Measurements from ENCODE around the gene ZBED2. TPM values are rescaled to one million over a fixed set of nuclear protein-coding genes. Genes with fewer than 3 reads are reported as not detected.

ZBED2 gene
- total RNA-seq, 1 donor from 2014 or later: not detected

DNA sequence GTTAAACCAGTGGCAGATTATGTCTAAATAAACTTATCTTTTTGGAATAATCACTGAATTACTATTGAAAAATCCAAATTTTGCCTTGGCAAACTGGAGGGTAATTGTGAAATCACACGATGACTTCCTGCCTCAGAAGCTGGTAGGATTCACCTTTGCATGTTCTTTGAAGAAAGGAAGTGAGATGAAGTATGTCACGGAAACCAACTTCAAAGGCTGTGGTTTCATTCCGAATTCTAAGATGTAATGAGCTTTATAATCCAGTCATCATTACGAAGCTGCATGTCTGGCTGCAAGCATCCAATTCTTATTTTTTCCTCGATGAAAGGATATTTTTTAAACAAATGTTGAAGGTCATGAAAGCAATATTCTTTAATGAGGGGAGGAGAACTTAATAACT, 15.0 kb upstream of the ZBED2 start:
- Mint-ChIP-seq H3K4me1 (ENCODE audit: unreplicated experiment) (peaks cover under 1% of the 10 kb centered on the region), H3K9me3 (ENCODE audit: unreplicated experiment) (no peaks in the 10 kb centered on the region), H3K4me3 (ENCODE audit: unreplicated experiment) (no peak overlapping the region), H3K27ac (ENCODE audit: unreplicated experiment) (no peak overlapping the region), H3K36me3 (ENCODE audit: unreplicated experiment) (no peaks in the 10 kb centered on the region), H3K27me3 (ENCODE audit: unreplicated experiment) (no peaks in the 10 kb centered on the region)
- DNase-seq (ENCODE audit: extremely low spot score, unreplicated experiment): no peak
- TF ChIP-seq, protein P1, sequence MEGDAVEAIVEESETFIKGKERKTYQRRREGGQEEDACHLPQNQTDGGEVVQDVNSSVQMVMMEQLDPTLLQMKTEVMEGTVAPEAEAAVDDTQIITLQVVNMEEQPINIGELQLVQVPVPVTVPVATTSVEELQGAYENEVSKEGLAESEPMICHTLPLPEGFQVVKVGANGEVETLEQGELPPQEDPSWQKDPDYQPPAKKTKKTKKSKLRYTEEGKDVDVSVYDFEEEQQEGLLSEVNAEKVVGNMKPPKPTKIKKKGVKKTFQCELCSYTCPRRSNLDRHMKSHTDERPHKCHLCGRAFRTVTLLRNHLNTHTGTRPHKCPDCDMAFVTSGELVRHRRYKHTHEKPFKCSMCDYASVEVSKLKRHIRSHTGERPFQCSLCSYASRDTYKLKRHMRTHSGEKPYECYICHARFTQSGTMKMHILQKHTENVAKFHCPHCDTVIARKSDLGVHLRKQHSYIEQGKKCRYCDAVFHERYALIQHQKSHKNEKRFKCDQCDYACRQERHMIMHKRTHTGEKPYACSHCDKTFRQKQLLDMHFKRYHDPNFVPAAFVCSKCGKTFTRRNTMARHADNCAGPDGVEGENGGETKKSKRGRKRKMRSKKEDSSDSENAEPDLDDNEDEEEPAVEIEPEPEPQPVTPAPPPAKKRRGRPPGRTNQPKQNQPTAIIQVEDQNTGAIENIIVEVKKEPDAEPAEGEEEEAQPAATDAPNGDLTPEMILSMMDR (IDR thresholded peaks at IDR 0.05): no peak

DNA sequence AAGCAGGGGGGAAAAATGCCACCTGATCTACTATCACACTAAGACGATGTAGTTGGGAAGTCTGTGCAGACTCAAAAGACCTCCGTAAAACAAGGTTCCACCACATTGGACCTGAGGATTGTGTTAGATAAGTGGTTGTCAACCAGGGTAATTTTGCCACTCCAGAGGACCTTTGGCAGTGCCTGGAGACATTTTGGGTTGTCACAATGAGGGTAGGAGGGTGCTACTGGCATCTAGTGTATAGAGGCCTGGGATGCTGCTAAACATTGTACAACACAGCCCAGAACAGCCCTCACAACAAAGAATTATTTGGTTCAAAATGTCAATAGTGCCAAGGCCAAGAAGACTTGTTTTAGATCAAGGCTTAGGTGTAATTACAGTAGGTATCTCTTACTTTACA, 14.6 kb upstream of the ZBED2 start:
- H3K4me3 Mint-ChIP-seq (ENCODE audit: unreplicated experiment): no peak overlapping the region
- TF ChIP-seq, protein P1 (IDR thresholded peaks at IDR 0.05): no peak
- peaks cover 3% of the 10 kb centered on the region for H3K4me1 Mint-ChIP-seq (ENCODE audit: unreplicated experiment)
- no peaks in the 10 kb centered on the region for H3K36me3 Mint-ChIP-seq (ENCODE audit: unreplicated experiment)
- DNase-seq (ENCODE audit: extremely low spot score, unreplicated experiment): no peak
- H3K9me3 Mint-ChIP-seq (ENCODE audit: unreplicated experiment): no peaks in the 10 kb centered on the region
- H3K27ac Mint-ChIP-seq (ENCODE audit: unreplicated experiment): no peak overlapping the region
- no peaks in the 10 kb centered on the region for H3K27me3 Mint-ChIP-seq (ENCODE audit: unreplicated experiment)

DNA sequence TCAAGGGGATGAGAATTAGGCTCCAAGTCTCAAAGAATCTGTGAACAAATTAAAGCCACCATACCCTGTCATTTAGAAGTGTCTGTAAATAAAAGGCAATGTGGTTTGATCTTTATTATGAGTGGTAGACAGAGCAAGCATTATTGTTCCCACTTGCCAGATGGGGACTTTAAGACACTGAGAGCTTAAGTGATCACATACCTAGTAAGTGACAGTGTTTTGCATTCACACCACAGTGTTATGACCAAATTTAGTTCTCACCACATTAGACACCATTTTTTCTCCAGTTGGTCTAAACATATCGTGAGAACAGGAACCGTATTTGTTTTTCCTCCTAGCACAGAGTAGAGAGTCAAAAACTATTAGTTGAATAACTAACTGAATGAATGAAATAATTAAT, 13.2 kb upstream of the ZBED2 start:
- peaks cover 8% of the 10 kb centered on the region for H3K4me1 Mint-ChIP-seq (ENCODE audit: unreplicated experiment)
- TF ChIP-seq, protein P1 (IDR thresholded peaks at IDR 0.05): no peak
- no peak overlapping the region for H3K27ac Mint-ChIP-seq (ENCODE audit: unreplicated experiment)
- DNase-seq (ENCODE audit: extremely low spot score, unreplicated experiment): no peak
- H3K36me3 Mint-ChIP-seq (ENCODE audit: unreplicated experiment): no peaks in the 10 kb centered on the region
- no peaks in the 10 kb centered on the region for H3K9me3 Mint-ChIP-seq (ENCODE audit: unreplicated experiment)
- H3K27me3 Mint-ChIP-seq (ENCODE audit: unreplicated experiment): no peaks in the 10 kb centered on the region
- no peak overlapping the region for H3K4me3 Mint-ChIP-seq (ENCODE audit: unreplicated experiment)

DNA sequence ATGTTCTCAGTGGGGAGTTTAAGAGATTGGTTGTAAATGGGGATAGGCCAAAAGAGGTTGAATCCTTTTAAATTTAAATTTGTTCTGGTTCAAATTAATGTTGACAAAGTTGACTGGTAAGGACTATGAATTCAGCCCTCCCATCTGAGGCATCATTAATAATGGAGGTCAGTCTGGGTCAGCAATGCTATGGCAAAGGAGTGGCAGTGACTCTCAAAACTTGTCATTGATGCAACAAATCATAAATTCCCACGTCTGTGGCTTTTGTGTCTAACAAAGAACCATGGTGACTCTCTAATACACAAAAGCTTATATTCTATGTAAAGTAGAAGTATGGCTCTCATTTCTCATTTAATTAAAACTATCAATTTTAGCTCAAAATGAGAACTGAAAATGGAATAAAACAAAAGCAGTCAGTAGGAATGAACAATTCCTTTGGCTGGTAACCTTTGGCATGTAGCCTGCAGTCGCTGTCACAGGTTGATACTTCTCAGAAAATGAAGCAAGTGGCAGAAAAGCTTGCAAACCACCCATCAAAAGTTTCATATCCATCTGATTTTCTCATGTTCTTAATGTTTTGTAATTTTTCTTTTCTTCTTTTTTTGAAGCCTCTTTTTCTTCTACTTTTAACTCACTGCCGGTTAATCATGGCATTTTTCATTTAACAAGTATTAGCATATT, 12.2 kb upstream of the ZBED2 start:
- H3K27me3 Mint-ChIP-seq (ENCODE audit: unreplicated experiment): no peaks in the 10 kb centered on the region
- peaks cover 9% of the 10 kb centered on the region for H3K4me1 Mint-ChIP-seq (ENCODE audit: unreplicated experiment)
- H3K36me3 Mint-ChIP-seq (ENCODE audit: unreplicated experiment): no peaks in the 10 kb centered on the region
- no peak overlapping the region for H3K4me3 Mint-ChIP-seq (ENCODE audit: unreplicated experiment)
- H3K27ac Mint-ChIP-seq (ENCODE audit: unreplicated experiment): no peak overlapping the region
- no peak for DNase-seq (ENCODE audit: extremely low spot score, unreplicated experiment)
- TF ChIP-seq, protein P1 (IDR thresholded peaks at IDR 0.05): no peak
- no peaks in the 10 kb centered on the region for H3K9me3 Mint-ChIP-seq (ENCODE audit: unreplicated experiment)

DNA sequence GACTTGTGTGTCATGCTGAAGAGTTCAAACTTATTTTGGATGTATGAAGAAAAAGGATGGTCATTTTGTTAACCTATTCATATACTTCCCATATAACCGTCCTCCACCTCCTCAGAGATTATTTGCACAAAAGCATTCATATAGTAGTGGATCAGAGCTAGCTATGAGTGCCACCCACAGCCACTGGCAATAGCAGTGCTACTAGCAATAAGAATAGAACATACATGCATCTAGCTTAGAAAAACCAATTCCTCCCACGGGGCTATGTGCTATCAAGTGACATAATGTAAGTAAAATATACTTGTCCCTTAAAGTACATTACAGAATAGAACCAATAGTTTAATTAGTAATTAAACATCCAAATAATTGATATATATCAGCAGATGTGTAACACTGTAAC, 10.3 kb upstream of the ZBED2 start:
- no peaks in the 10 kb centered on the region for H3K36me3 Mint-ChIP-seq (ENCODE audit: unreplicated experiment)
- no peak overlapping the region for H3K4me3 Mint-ChIP-seq (ENCODE audit: unreplicated experiment)
- H3K9me3 Mint-ChIP-seq (ENCODE audit: unreplicated experiment): no peaks in the 10 kb centered on the region
- no peaks in the 10 kb centered on the region for H3K27me3 Mint-ChIP-seq (ENCODE audit: unreplicated experiment)
- DNase-seq (ENCODE audit: extremely low spot score, unreplicated experiment): no peak
- H3K27ac Mint-ChIP-seq (ENCODE audit: unreplicated experiment): no peak overlapping the region
- TF ChIP-seq, protein P1 (IDR thresholded peaks at IDR 0.05): no peak
- peaks cover 12% of the 10 kb centered on the region for H3K4me1 Mint-ChIP-seq (ENCODE audit: unreplicated experiment)
